ENCODE data around the gene PRSS50.

- no peak for TF ChIP-seq ZFP30 (CRISPR knock-in tag; IDR thresholded peaks at IDR 0.05)
- no peak for TF ChIP-seq CSDC2 (CRISPR knock-in tag; IDR thresholded peaks at IDR 0.05)
- TF ChIP-seq ISL1 (CRISPR knock-in tag; IDR thresholded peaks at IDR 0.05) = no peak
- TF ChIP-seq TCF4 (CRISPR knock-in tag; IDR thresholded peaks at IDR 0.05; ENCODE audit: borderline replicate concordance) = no peak
- TF ChIP-seq PATZ1 (CRISPR knock-in tag; IDR thresholded peaks at IDR 0.05; ENCODE audit: borderline replicate concordance) = no peak
- TF ChIP-seq RARB (CRISPR knock-in tag; IDR thresholded peaks at IDR 0.05) = no peak
- no peak for TF ChIP-seq OSR1 (CRISPR knock-in tag; IDR thresholded peaks at IDR 0.05)
- TF ChIP-seq PPARA (CRISPR knock-in tag; IDR thresholded peaks at IDR 0.05; ENCODE audit: borderline replicate concordance) = no peak
- no peak for TF ChIP-seq ZFP3 (CRISPR knock-in tag; IDR thresholded peaks at IDR 0.05)
Measured at GRCh38 chr3:46733026-46733800, 15.5 kb upstream of the PRSS50 start.
